HG02870 (cell line): ENCODE data around the gene LILRB5.
"Not testable (repeated sequence)": the region's sequence is repeated elsewhere in the genome, so short reads cannot be mapped to it uniquely, and the experiment has no call there.

Source experiments
- ATAC-seq: cut with Tn5 transposase; IDR thresholded peaks from one replicate; pipeline ENCODE4 v1.9.1; 2021; ENCODE audit warnings: mild to moderate bottlenecking, moderate library complexity; ENCODE audit not compliant: unreplicated experiment

Gene LILRB5

DNA sequence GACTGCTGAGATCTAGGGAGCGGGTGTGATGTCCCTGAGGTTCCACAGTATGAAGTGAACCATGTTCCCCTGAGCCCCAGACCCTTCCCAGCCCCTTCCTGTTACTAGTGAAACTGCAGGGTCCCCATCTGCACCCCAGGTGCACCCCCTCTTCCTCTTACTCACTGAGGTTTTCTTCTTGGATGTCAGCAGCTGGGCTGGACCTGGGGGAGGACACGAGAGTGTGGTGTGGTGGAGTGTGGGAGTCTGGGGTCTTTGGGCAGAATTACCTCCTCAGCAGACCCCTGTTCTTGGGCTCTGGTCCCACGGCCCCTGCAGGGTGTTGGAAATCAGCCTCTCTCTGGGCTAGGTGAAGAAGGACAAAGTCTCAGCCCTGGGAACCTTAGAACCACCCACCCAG lies 11.1 kb downstream of the LILRB5 start:
- no peak for ATAC-seq

DNA sequence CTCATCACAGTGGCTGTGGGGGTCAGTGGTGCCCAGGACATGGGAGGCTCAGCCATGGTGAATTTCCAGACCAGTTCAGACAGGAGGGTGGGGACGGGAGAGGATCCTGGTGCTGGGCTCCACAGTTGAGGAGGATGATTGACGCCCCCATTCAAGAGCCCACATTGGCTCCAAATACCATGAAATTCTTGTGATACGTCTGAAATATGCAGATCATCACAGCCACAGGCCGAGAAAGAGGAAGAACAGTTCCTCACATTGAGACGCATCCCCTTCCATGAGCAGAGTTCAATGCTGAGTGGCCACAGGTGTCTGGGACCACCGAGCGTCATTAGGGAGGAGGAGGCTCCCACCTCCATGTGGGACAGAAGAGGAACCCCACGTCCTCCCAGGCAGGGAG lies 13.3 kb downstream of the LILRB5 start:
- not testable (repeated sequence) for ATAC-seq

DNA sequence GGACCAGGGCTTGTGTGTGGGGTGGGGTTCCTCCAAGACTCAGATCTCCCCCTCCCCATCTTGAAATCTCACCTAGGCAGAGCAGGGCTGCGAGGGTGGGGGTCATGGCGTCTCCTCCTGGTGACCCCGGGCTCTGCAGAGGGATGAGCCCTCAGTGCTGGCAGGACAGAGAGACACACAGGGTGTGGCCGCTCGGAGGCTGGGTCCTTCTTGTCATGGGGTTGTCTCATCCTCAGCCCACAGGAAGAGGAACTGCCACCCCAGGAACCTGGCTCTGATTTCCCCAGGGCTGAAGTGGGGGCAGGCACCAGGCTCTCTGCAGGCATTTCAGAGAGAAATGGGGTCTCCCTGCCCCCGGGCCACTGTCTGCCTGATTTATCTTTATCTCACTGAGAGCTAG lies 14.4 kb downstream of the LILRB5 start, which contains the start of gene LILRA6:
Gene LILRA6, minus strand, starts transcription at position 145 of the 400 bp plus-strand sequence.
- ATAC-seq: not testable (repeated sequence)

DNA sequence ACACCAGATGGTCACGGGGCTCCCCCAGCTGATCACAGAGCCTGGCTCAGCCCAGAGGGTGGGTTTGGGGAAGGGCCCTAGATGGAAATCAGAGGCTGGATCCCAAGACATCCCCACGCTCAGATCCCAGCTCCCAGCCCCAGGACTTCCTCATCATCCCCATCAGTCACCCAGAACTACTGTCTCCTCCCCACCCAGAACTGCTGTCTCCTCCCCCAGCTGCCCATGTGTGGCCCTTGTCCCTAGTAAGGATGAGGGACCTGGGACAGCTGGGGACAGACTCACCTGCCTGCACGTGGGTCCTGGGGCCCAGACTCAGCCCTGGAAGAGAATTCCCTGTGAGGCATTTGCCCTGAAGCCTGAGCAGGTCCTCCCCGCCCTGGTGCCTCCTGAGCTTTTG lies 14.8 kb downstream of the LILRB5 start:
- ATAC-seq: not testable (repeated sequence)

DNA sequence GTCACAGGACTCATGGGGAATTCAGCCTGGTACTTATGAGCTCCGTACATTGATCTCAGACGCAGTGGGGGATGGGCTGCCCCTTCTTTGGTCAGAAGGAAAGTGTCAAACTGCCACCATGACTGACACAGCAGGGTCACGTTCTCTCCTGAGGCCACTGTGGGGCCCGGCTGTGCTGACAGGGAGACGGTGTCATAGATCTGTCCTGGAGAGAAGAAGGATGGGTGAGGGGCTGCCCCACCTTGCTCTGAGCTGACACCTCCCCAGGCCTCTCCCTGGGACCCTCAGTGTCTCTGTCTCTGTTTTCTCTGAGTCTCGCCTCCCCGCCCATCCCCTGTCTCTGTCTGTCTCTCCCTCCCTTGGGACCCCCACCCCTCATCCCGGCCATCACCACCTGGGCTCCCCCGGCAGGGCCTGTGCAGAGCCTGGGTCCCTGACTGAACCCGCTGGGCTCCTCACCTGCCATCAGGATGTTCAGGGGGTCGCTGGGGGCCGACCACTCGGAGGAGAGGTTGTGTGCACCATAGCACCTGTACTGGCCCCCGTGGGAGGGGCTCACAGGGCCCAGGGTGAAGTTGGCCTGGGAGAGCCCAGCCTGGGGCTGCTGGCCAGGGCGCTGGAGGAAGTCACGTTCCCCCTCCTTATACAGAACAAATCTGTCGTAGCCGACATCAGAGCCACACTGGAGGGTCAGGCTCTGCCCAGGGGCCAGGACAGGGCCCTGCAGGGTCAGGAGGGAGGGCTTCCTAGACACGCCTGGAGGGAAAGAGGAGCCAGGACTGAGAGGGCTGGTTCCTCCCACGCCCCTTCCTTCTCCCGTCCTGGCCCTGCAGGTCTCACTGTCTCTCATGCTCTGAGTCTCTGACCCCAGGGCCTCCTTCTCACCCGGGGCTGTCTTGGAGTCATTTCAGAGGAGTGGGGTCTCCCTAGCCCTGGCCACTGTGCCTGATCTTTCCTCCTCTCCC lies 16.4 kb downstream of the LILRB5 start:
- not testable (repeated sequence) for ATAC-seq

DNA sequence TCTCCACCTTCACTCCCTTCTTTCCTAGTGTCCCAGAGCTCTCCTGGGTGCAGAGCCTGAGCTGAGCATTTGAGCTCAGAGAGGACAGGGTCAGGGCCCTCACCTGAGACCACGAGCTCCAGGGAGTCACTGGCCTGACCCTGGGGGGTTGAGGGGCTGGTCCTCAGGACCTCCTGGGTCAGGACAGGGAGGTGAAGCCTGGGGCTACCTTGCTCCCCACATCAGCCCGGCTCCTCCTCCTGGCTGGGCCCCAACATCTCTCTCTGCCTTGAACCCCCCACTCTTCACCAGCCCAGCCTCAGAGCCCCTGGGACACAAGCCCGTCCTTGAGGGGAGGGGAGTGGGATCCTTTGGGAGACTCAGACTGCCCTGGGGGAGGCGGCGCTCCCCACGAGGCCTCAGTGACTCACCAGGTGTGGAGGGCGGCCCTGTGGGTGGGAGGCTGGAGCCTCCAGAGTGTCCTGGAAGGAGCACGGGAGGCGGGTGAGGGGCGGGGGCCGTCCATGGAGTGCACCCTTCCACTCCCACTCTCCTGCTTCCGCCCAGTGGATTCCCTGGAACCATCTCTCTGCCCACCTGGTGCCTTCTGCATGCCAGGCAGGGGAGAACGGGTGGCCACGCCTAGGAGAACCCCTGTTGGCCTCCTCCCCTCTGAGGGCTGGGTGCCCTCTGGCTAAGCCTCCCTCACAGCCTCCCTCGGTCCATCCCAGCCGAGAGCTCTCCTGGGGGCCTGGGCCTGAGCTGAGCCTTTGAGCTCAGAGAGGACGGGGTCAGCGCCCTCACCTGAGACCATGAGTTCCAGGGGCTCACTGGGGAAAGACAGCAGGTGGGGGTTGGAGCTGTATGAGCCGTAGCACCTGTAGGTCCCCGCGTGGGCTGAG lies 17.3 kb downstream of the LILRB5 start:
- not testable (repeated sequence) for ATAC-seq

DNA sequence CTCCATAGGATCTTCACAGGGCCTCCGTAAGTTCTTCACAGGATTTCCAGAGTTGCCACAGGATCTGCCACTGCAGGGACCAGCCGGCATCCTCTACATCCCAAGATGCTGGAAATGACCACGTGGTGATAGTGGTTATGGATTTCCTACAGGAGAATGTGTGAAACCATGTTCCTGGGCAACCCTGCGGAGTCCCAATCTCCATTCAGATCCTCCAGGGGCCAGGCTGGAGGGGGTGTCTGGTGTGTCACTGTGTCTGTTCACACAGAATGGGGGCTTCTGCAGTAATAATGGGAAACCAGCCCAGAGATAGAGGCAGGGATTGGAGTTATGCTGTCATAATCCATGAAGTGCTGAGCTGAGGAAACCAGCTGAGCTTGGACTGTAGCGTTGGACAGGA lies 23.1 kb downstream of the LILRB5 start:
- no peak for ATAC-seq

DNA sequence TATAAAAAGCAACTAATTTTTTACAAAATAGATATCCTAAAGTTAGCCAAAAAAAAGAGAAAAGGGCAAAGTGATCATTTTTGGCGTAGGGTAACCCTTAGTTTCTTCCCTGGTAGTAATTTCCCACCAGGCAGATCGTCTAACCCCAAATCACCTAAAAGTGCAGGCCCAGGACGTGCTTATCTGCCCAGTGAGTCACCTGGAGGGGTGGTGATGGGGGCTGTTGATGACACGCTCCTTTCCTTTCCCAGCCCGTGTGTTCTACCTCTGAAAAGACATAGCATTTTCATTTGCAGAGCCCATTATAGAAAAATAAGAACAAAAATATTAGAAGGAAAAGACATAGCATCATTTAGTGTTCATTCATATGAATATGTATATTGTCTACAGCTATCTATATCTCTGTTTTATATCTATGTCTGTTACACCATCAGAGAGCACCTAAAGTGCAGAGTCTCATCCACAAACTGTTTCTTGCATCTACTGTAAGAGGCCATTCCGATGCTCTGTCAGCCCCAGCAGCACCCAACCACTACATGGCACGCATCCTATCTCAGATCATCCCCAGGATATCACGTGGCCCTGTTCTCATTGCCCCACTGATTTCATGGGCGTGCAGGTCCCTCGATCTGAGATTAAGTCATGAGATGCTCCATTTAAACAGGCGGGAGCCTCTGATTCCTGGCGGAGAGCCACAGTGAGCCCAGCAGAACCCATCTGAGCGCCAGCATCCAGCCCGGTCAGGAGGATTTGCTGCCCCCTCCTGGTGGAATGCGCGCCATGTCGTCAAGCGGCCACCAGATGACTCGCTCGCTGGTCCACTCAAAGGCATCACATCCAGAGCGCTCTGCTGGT lies 25.8 kb downstream of the LILRB5 start:
- ATAC-seq: no peak

DNA sequence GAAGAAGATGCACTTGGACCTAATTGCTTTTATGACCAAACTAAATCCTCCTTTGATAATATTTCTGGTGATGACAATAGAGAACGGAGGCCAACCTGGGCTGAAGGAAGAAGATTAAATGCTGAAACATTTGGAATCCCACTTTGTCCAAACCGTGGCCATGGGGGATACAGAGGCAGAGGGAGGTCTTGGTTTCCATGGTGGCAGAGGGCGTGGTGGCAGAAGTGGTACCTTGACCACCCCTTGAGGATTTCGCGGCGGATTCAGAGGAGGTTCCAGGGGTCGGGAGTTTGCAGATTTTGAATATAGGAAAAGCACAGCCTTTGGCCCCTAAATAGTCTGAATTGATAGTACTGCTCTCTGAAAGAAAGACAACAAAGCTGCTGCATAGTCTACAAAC lies 27.0 kb downstream of the LILRB5 start:
- ATAC-seq: no peak

DNA sequence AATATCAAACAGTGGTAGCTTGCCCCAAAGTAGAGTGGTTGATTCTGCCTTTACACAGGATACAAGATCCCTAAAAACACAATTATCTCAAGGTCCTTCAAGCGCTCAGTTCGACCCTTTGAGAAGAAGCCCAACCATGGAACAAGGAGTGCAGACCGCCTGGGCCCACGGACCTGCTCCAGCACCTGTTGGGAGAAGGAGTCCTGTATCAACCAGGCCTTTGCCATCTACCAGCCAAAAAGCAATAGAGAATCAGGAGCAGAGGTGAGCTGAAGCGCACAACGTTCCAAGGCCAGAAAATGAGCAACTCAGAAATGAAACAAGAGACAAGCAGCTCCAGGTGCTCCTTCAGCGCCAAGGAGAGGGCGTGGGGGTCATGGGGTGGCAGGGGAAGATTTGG lies 27.9 kb downstream of the LILRB5 start:
- no peak for ATAC-seq

DNA sequence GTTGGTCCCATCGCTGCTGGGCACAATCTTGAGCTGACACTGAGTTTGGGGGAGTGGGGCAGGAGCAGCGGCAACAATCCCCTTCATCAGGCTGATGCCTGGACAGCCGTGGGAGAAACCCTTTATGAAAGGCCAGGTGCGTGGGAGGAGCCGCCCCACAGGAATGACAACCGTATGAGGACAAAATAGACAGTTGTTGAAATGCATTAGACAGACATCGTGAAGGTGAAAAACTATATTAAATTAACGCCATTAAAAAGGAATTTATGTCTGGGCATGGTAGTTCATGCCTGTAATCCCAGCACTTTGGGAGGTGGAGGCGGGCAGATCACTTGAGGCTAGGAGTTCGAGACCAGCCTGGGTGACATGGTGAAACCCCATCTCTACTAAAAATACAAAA lies 32.5 kb downstream of the LILRB5 start:
- ATAC-seq: not testable (repeated sequence)

DNA sequence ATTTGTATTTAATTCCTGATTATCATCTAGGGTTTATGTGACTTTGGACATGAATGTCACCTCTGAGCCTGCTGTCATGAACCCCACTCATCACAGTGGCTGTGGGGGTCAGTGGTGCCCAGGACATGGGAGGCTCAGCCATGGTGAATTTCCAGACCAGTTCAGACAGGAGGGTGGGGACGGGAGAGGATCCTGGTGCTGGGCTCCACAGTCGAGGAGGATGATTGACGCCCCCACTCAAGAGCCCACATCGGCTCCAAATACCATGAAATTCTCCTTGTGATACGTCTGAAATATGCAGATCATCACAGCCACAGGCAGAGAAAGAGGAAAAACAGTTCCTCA lies 33.2 kb downstream of the LILRB5 start:
- ATAC-seq: not testable (repeated sequence)

DNA sequence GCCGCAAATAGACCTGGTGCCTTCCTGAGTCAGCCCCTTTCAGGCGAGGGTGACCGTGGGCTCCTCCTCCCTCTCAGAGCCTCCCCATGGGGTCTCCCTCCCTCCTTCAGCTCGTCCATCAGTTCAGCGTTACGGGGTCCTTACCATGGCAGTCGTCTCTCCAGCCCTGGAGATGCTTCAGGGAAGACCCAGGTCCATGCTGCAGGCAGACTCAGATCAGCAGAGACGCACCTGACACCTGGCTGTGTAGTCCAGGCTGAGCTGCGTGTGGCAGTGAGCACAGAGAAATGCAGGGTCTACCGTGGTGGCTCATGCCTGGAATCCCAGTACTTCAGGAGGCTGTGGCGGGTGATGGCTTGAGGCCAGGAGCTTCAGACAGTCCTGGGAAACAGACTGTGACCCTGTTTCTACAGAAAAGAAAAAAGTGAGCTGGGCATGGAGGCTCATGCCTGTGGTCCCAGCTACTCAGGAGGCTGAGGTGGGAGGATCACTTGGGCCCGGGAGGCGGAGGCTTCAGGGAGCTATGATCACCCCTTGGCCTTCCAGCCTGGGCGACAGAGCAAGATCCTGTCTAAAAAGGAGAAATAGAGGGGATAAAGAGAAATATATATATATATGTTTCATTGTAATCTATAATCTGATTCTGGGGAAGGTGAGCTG lies 33.7 kb downstream of the LILRB5 start:
- ATAC-seq: not testable (repeated sequence)

DNA sequence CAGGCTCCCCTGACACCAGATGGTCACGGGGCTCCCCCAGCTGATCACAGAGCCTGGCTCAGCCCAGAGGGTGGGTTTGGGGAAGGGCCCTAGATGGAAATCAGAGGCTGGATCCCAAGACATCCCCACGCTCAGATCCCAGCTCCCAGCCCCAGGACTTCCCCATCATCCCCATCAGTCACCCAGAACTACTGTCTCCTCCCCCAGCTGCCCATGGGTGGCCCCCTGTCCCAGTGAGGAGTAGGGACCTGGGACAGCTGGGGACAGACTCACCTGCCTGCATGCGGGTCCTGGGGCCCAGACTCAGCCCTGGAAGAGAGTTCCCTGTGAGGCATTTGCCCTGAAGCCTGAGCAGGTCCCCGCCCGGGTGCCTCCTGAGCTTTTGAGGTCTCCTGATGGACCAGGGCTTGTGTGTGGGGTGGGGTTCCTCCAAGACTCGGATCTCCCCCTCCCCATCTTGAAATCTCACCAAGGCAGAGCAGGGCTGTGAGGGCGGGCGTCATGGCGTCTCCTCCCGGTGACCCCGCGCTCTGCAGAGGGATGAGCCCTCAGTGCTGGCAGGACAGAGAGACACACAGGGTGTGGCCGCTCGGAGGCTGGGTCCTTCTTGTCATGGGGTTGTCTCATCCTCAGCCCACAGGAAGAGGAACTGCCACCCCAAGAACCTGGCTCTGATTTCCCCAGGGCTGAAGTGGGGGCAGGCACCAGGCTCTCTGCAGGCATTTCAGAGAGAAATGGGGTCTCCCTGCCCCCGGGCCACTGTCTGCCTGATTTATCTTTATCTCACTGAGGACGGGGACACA lies 34.4 kb downstream of the LILRB5 start, which contains the start of gene LILRB3:
Gene LILRB3, minus strand, starts transcription at position 534 of the 803 bp plus-strand sequence. Its CDS starts 31 bp downstream, at position 503.
- ATAC-seq: not testable (repeated sequence)

DNA sequence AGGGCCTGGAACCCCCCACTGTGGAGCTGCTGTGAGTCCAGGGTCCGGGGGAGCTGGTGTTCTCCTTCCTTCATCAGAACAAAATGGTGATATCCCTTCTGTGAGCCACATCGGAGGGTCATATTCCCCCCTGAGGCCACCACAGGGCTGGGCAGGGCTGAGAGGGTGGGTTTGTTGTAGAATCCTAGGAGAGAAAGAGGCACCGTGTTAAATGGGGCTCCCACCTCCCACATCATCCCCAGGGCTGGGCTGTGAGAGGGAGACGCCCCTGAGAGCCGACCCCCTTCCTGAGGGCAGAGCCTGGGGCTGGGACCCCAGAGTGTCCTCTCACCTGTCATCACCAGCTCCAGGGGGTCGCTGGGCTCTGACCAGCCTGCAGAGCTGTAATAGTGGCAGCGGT lies 35.1 kb downstream of the LILRB5 start:
- ATAC-seq: not testable (repeated sequence)

DNA sequence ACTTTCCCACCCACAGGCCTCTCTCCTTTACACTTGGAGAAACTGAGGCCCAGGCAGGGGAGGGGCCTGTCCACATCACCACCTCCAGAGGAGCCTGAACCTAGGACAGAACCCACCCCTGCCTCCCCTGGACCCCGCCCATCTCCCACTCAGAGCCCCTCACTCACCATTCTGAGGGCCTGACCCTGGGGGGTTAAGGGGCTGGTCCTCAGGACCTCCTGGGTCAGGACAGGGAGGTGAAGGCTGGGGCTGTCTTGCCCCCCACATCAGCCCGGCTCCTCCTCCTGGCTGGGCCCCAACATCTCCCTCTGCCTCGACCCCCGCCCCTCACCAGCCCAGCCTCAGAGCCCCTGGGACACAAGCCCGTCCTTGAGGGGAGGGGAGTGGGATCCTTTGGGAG lies 37.4 kb downstream of the LILRB5 start:
- ATAC-seq: not testable (repeated sequence)

DNA sequence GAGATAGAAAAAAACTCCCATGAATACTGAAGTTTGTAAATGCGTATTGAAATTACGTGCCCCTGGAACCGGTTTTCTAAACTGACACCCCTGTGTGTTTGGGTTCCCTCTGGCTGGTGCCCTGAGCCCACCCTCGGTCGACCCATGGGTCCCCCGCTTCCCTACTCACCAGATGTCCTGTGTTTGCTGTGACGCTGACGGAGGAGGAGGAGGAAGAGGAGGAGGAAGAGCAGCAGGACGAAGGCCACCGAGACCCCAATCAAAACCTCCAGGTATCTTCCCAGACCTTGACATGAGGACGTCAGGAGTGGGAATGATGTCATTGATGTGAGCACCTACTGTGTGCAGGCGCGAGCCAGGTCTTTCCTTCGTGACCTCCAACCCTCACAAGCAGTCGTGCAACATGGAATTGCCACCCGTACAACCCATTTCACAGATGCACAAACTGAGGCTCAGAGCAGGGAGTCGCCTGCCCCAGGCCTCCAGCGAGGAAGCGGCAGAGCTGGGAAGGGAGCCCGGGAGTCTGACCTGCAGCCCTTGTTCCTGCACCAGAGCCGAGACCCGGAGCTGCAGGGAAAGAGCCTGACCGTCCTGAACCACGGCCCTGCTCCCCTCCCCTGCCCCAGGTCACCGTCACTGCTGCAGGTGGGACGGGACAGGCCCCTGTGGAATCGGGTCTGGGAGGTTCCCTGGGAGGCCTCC lies 38.0 kb downstream of the LILRB5 start:
- ATAC-seq: no peak

DNA sequence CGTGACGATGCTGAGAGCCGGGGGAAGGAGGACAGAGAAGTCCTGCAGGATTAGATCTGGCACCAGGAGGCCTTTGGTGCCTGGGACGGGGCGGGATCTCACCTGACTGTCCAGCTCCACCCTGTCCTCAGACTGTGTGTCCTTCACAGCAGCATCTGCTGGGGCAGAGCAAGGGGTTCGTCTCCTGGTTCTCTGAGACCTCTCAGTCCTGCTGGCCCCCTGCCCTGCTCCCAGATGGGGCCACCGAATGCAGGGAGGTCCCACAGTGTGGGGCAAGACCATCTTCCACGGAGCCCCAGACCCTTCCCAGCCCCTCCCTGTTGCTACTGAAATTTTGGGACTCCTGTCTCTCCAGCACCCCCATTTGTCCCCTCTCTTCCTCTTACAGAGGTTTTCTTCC lies 38.8 kb downstream of the LILRB5 start:
- no peak for ATAC-seq
